CD14-positive monocyte (primary cell): Measurements from ENCODE around the gene SMURF2. TPM values are rescaled to one million over a fixed set of nuclear protein-coding genes. Genes with fewer than 3 reads are reported as not detected.

Experiments used
- DNase-seq, 3 donors: peaks; one replicate each; pipeline ENCODE4 v3.0.0-alpha.2; 2011 to 2022
- H2AFZ ChIP-seq: 2 replicates; pipeline ENCODE4 v1.6.0; 2012; ENCODE audit warnings: mild to moderate bottlenecking, low read depth, low read length, inconsistent platforms; ENCODE audit not compliant: insufficient read depth, poor library complexity, severe bottlenecking
- H3K27ac ChIP-seq, 2 donors: 1 replicate in 1 of 2; 2 replicates in 1 of 2; pipeline ENCODE4 v1.5.1; 2012 to 2013; ENCODE audit warnings: low read length in 2 of 2, control low read depth in 1 of 2, inconsistent platforms in 1 of 2, low read depth in 1 of 2, mild to moderate bottlenecking in 1 of 2
- H3K27me3 ChIP-seq, 2 donors: one replicate each; pipeline versions ENCODE4 v1.6.0 to v1.6.1; 2011 to 2013; ENCODE audit warnings: low read length in 2 of 2; ENCODE audit not compliant: control insufficient read depth in 2 of 2, insufficient read depth in 2 of 2
- H3K36me3 ChIP-seq, 2 donors: replicated peaks in 1 of 2; 1 replicate in 1 of 2; 2 replicates in 1 of 2; pipeline versions ENCODE4 v1.5.1 to v1.6.1; 2012 to 2013; ENCODE audit warnings: low read length in 2 of 2, control low read depth in 1 of 2, inconsistent platforms in 1 of 2, mild to moderate bottlenecking in 1 of 2; ENCODE audit not compliant: insufficient read depth in 2 of 2, control insufficient read depth in 1 of 2
- H3K4me1 ChIP-seq, 2 donors: 1 replicate in 1 of 2; 2 replicates in 1 of 2; pipeline versions ENCODE4 v1.5.1 to v1.6.1; 2012 to 2013; ENCODE audit warnings: low read length in 2 of 2, control low read depth in 1 of 2, inconsistent platforms in 1 of 2, mild to moderate bottlenecking in 1 of 2, moderate library complexity in 1 of 2; ENCODE audit not compliant: insufficient read depth in 2 of 2, control insufficient read depth in 1 of 2
- H3K4me2 ChIP-seq: replicated peaks from 2 replicates; pipeline ENCODE3; 2012; ENCODE audit warnings: low read length, moderate library complexity, mild to moderate bottlenecking; ENCODE audit not compliant: poor library complexity, severe bottlenecking; ENCODE audit errors: extremely low read depth
- H3K4me3 ChIP-seq, 3 experiments: fragments of 200-600 bp in 1 of 3; sonication (generic) in 1 of 3; replicated peaks in 1 of 3; 1 replicate in 2 of 3; 2 replicates in 1 of 3; pipeline ENCODE4 v1.5.1; 2011 to 2013; ENCODE audit warnings: low read length in 3 of 3, mild to moderate bottlenecking in 3 of 3, control low read depth in 2 of 3, low read depth in 2 of 3, inconsistent platforms in 1 of 3, moderate library complexity in 1 of 3
- H3K79me2 ChIP-seq: 2 replicates; pipeline ENCODE4 v1.6.0; 2012; ENCODE audit warnings: mild to moderate bottlenecking, control low read depth, inconsistent platforms, low read length, moderate library complexity; ENCODE audit not compliant: insufficient read depth
- H3K9ac ChIP-seq: 2 replicates; pipeline ENCODE4 v1.6.0; 2017; ENCODE audit warnings: low read length, mild to moderate bottlenecking; ENCODE audit not compliant: insufficient read depth, poor library complexity, severe bottlenecking
- H3K9me3 ChIP-seq, 2 donors: replicated peaks in 1 of 2; 1 replicate in 1 of 2; 2 replicates in 1 of 2; pipeline versions ENCODE4 v1.5.1 to v1.6.1; 2012 to 2013; ENCODE audit warnings: low read length in 2 of 2, control low read depth in 1 of 2; ENCODE audit not compliant: control insufficient read depth in 1 of 2, insufficient read depth in 1 of 2
- H4K20me1 ChIP-seq: 2 replicates; pipeline ENCODE4 v1.6.0; 2012; ENCODE audit warnings: mild to moderate bottlenecking, low read length, control low read depth, moderate library complexity; ENCODE audit not compliant: insufficient read depth
- H3K27ac Mint-ChIP-seq, 7 donors: one replicate each; pipeline ENCODE4 v1.8.0; 2020; ENCODE audit warnings: mild to moderate bottlenecking in 7 of 7, mixed read lengths in 7 of 7, moderate library complexity in 6 of 7, inconsistent platforms in 2 of 7
- H3K27me3 Mint-ChIP-seq, 3 donors: one replicate each; pipeline ENCODE4 v1.8.0; 2021 to 2022; ENCODE audit warnings: low read depth in 3 of 3, mild to moderate bottlenecking in 3 of 3, mixed read lengths in 3 of 3, moderate library complexity in 3 of 3, inconsistent platforms in 1 of 3
- H3K36me3 Mint-ChIP-seq, 2 donors: one replicate each; pipeline ENCODE4 v1.8.0; 2020; ENCODE audit warnings: mixed read lengths in 2 of 2, inconsistent platforms in 1 of 2, mild to moderate bottlenecking in 1 of 2
- H3K4me1 Mint-ChIP-seq: one replicate; pipeline ENCODE4 v1.8.0; 2020; ENCODE audit warnings: mild to moderate bottlenecking, mixed read lengths
- H3K4me3 Mint-ChIP-seq, 2 donors: one replicate each; pipeline ENCODE4 v1.8.0; 2020; ENCODE audit warnings: mild to moderate bottlenecking in 2 of 2, mixed read lengths in 2 of 2, moderate library complexity in 1 of 2
- H3K9me3 Mint-ChIP-seq, 7 donors: one replicate each; pipeline ENCODE4 v1.8.0; 2020 to 2022; ENCODE audit warnings: mixed read lengths in 7 of 7, mild to moderate bottlenecking in 6 of 7, moderate library complexity in 6 of 7, inconsistent platforms in 2 of 7
- WGBS: methylation state at CpG from one replicate; pipeline ENCODE4 v1.1.5; 2013; ENCODE audit warnings: missing lambda C conversion rate; ENCODE audit not compliant: insufficient coverage; 5-methylcytosine and 5-hydroxymethylcytosine counted together
- intact Hi-C, 2 donors: fragments of 100-400 bp; cut with micrococcal nuclease; formaldehyde crosslinking; loops; one replicate each; pipeline versions ENCODE4 v1.15.0 to v1.15.1; 2023
- polyA minus RNA-seq: library from RNA; depleted of rRNA, polyadenylated mRNA; stranded (reverse); fragments of >200 nt; gene quantifications from 2 replicates; pipeline ENCODE4 v1.2.3, GENCODE V29; 2012
- polyA plus RNA-seq, 3 donors: library from polyadenylated mRNA; depleted of rRNA in 1 of 3; unstranded in 2 of 3; stranded (reverse) in 1 of 3; fragments of 300-500 nt in 2 of 3; fragments of >200 nt in 1 of 3; fragmentation: Illumina TruSeq in 2 of 3; gene quantifications; 1 replicate in 2 of 3; 2 replicates in 1 of 3; pipeline ENCODE4 v1.2.3, GENCODE V29; 2012 to 2021
- total RNA-seq, 12 experiments: library from RNA in 1 of 12; stranded (reverse) in 1 of 12; fragments of 120-200 nt in 1 of 12; gene quantifications; one replicate each; pipeline ENCODE4 v1.2.4 and lab custom pipeline; 2013 to 2026; ENCODE audit warnings: mixed read lengths in 6 of 12, inconsistent platforms in 1 of 12
- TF ChIP-seq, protein P1 (sequence below): fragments of 200-600 bp; IDR thresholded peaks from one replicate; pipeline ENCODE4 v1.8.0; 2022; ENCODE audit warnings: antibody characterized with exemption, mild to moderate bottlenecking

The SMURF2 gene
- total RNA-seq (2013) = 20.6 TPM
- polyA plus RNA-seq (10 to 100 TPM in 1 of 3 donors, 1 to 10 TPM in 2; 2.2 to 12.9 (median 4.5) TPM), polyA minus RNA-seq (10.7 and 13.0 TPM in 2 replicates), total RNA-seq (lab: John Stamatoyannopoulos, UW) (44.9 to 119 (median 77.9) reads per million in 11 experiments)

DNA sequence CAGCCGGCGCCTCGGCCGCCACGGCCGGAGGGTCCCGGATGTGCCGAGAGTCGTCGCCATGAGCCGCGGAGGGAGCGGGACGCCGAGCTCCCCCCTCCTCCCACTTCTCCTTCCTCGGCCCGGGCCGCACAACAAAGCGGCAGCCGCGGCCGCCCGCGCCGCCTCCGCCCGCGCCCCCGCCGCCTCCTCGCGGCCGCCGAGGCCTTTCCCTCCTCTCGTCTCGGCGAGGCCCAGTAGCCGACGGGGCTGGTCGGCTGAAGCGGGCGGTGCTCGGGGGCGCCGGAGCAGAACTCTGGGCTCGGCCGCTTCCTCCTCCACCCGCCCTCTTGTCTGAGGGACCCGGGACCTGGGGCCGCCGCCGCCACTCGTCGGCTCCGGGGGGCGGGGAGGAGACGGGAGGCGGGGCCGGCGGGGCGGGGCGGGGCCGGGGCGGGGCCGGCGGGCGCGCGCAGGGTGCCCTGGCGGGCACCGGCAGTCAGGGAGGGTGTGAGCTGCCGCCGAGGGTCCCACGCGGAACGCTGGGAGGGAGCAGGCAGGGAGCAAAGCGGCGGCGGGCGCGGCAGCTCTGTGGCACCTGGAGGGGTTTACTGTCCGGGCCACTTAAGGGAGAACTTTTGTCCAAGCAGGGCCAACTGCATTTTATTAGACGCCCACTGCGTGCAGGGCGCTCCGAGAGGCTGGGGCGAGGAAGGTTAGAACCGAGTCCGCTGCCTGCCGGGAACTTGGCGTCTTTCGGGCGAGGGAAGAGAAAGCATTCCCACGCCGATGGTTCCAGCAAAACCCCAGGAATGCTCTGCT lies at the start of gene SMURF2:
Gene SMURF2, minus strand, starts transcription at position 332 of the 798 bp plus-strand sequence. CDS start 427 bp downstream, outside the sequence.
- Histone ChIP-seq H3K36me3 (no peaks in the 10 kb centered on the region), H3K4me2 (peak within 1 kb of the TSS; percentile 95), H3K27ac (peak within 1 kb of the TSS; percentile 54 to 70), H3K9ac (peak within 1 kb of the TSS; percentile 75), H3K4me1 (peaks cover 14 to 23% of the 10 kb centered on the region in 2 donors), H3K79me2 (peaks cover 45% of the 10 kb centered on the region), H3K27me3 (no peaks in the 10 kb centered on the region), H4K20me1 (peaks cover 36% of the 10 kb centered on the region), H3K4me3 (peak within 1 kb of the TSS; percentile 60 to 86 (median 61)), H3K9me3 (no peaks in the 10 kb centered on the region), H2AFZ (peak within 1 kb of the TSS; percentile 85)
- under 1% methylated on average over 76 of the region's 95 CpGs for WGBS
- Mint-ChIP-seq H3K27ac (peak within 1 kb of the TSS; percentile 76 to 96 (median 95)), H3K4me3 (peak within 1 kb of the TSS; percentile 96 to 99), H3K4me1 (peaks cover 34% of the 10 kb centered on the region), H3K27me3 (peaks cover 0 to 2% (median 0%) of the 10 kb centered on the region in 3 donors), H3K9me3 (no peaks in the 10 kb centered on the region), H3K36me3 (no peaks in the 10 kb centered on the region)
- TF ChIP-seq, protein P1, sequence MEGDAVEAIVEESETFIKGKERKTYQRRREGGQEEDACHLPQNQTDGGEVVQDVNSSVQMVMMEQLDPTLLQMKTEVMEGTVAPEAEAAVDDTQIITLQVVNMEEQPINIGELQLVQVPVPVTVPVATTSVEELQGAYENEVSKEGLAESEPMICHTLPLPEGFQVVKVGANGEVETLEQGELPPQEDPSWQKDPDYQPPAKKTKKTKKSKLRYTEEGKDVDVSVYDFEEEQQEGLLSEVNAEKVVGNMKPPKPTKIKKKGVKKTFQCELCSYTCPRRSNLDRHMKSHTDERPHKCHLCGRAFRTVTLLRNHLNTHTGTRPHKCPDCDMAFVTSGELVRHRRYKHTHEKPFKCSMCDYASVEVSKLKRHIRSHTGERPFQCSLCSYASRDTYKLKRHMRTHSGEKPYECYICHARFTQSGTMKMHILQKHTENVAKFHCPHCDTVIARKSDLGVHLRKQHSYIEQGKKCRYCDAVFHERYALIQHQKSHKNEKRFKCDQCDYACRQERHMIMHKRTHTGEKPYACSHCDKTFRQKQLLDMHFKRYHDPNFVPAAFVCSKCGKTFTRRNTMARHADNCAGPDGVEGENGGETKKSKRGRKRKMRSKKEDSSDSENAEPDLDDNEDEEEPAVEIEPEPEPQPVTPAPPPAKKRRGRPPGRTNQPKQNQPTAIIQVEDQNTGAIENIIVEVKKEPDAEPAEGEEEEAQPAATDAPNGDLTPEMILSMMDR = no peak
- intact Hi-C loops = no loop called here
- DNase-seq = peak; percentile 63 to 67 (median 64)

DNA sequence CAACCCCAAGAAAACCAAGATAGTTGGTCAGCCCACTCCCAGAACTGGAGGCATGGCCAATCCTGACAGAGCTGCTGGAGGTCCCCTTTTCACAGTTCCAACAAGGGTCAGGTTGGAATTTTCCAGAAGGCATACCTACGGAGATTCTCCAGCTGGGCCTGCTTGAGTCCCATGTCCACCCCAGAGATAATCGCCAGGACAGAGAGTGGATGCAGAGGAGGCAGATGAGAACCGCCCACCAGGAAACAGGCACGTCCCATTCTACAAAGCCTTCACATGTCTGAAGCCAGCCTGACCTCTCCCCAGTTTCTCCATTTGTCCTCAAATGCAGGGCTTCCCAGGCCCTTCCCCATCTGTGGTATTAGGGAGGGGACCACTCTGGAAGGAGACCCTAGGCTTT lies 47.4 kb upstream of the SMURF2 start:
- H3K9me3 ChIP-seq = no peaks in the 10 kb centered on the region
- H3K27ac ChIP-seq = peak overlapping the region; percentile 40 to 49
- Mint-ChIP-seq H3K4me3 (peak overlapping the region; percentile 13 to 27), H3K27me3 (peaks cover 0 to 7% (median 1%) of the 10 kb centered on the region in 3 donors), H3K9me3 (no peaks in the 10 kb centered on the region), H3K4me1 (peaks cover 83% of the 10 kb centered on the region), H3K27ac (peak overlapping the region in 3 of 7 donors; percentile 33 to 75 (median 58)), H3K36me3 (peaks cover 0 to 4% of the 10 kb centered on the region in 2 donors)
- peak overlapping the region; percentile 27 for H3K9ac ChIP-seq
- no peaks in the 10 kb centered on the region for H4K20me1 ChIP-seq
- DNase-seq = no peak
- peak overlapping the region; percentile 57 for H2AFZ ChIP-seq
- TF ChIP-seq, protein P1 = no peak
- no peaks in the 10 kb centered on the region for H3K79me2 ChIP-seq
- H3K27me3 ChIP-seq = no peaks in the 10 kb centered on the region
- H3K36me3 ChIP-seq = no peaks in the 10 kb centered on the region
- peak overlapping the region in 1 of 3 experiments; percentile 45 for H3K4me3 ChIP-seq
- peaks cover 68 to 79% of the 10 kb centered on the region in 2 donors for H3K4me1 ChIP-seq
- 48% methylated on average over 2 of the region's 4 CpGs for WGBS
- intact Hi-C loops = no loop called here
- peak overlapping the region; percentile 56 for H3K4me2 ChIP-seq
